ENCODE data around the gene MTHFSD. TPM values are rescaled to one million over a fixed set of nuclear protein-coding genes. Genes with fewer than 3 reads are reported as not detected.
A peak's percentile ranks its signal among the peaks of the same experiment; 100 is the strongest.

MTHFSD gene
- total and polyA plus RNA-seq, 11 donors, result 3.9 to 17.0 (median 11.4) TPM

- H3K27me3 ChIP-seq, result peaks cover 17 to 69% (median 43%) of the 10 kb centered on the region in 9 donors
- H3K9me3 ChIP-seq, result no peaks in the 10 kb centered on the region
- TF ChIP-seq POLR2A (IDR thresholded peaks at IDR 0.05) (peak in 1 of 2 donors; percentile 12), CTCF (IDR thresholded peaks at IDR 0.05) (peak; percentile 100)
- H3K27ac ChIP-seq, result peak overlapping the region in 3 of 12 donors; percentile 8 to 58 (median 29)
- ATAC-seq, result peak; percentile 64 to 77 (median 69)
- H3K4me1 ChIP-seq, result peaks cover 0 to 25% (median 9%) of the 10 kb centered on the region in 12 donors
- peak; percentile 83 to 91 (median 87) for DNase-seq
- H3K4me3 ChIP-seq, result peak overlapping the region in 10 of 12 donors; percentile 1 to 50 (median 20)
- H3K36me3 ChIP-seq, result no peaks in the 10 kb centered on the region
- intact Hi-C loops (cut with DNase I), result loop anchor here (1.0 to 10.0 kb wide), 11 partner anchors 271 to 831 kb away; partner anchors contain the start of gene MAP1LC3B (in 1 of the 10)
- 1% methylated on average over 41 of the region's 41 CpGs for WGBS, 4 donors
Measured at GRCh38 chr16:86563469-86564345, 8.7 kb upstream of the MTHFSD start.

- no peak for TF ChIP-seq POLR2A (IDR thresholded peaks at IDR 0.05)
- no peak for TF ChIP-seq CTCF (IDR thresholded peaks at IDR 0.05)
- Histone ChIP-seq H3K4me3 (no peak overlapping the region), H3K4me1 (peaks cover 0 to 25% (median 9%) of the 10 kb centered on the region in 12 donors), H3K27ac (no peak overlapping the region), H3K9me3 (no peaks in the 10 kb centered on the region), H3K36me3 (no peaks in the 10 kb centered on the region), H3K27me3 (peaks cover 8 to 67% (median 38%) of the 10 kb centered on the region in 9 donors)
- 77 to 92% (median 88%) methylated on average over 6 of the region's 6 CpGs for WGBS, 4 donors
- ATAC-seq (no peak), DNase-seq (no peak)
- intact Hi-C loops (cut with DNase I), result loop anchor here in 9 of 10 donors (2.0 to 10.0 kb wide), 8 partner anchors 272 to 832 kb away; partner anchors contain the start of gene MAP1LC3B (in 1 of the 9)
Measured at GRCh38 chr16:86562356-86562755, 7.3 kb upstream of the MTHFSD start.

- H3K27me3 ChIP-seq, result peaks cover 0 to 42% (median 15%) of the 10 kb centered on the region in 9 donors
- H3K9me3 ChIP-seq, result no peaks in the 10 kb centered on the region
- WGBS, 4 donors, result 72 to 91% (median 83%) methylated on average over 7 to 9 of the region's 9 CpGs
- H3K27ac ChIP-seq, result no peak overlapping the region
- ATAC-seq (no peak), DNase-seq (no peak)
- H3K4me1 ChIP-seq, result peaks cover 0 to 17% (median 10%) of the 10 kb centered on the region in 12 donors
- H3K36me3 ChIP-seq, result no peaks in the 10 kb centered on the region
- intact Hi-C loops (cut with DNase I), result loop anchor here in 6 of 10 donors (5.0 to 10.0 kb wide), 6 partner anchors 275 to 835 kb away; partner anchors contain the start of gene MAP1LC3B (in 1 of the 6)
- H3K4me3 ChIP-seq, result no peak overlapping the region
- TF ChIP-seq CTCF (IDR thresholded peaks at IDR 0.05), result no peak
- TF ChIP-seq POLR2A (IDR thresholded peaks at IDR 0.05), result no peak
Measured at GRCh38 chr16:86559802-86560305, 4.8 kb upstream of the MTHFSD start.
